Smooth muscle cell (in vitro differentiated cells): ENCODE measurements around the gene WHAMM. TPM values are rescaled to one million over a fixed set of nuclear protein-coding genes. Genes with fewer than 3 reads are reported as not detected.

ENCODE experiments used
- DNase-seq: peaks from one replicate; lab custom pipeline; 2025; ENCODE audit not compliant: unreplicated experiment; lab: John Stamatoyannopoulos, UW
- H2AFZ ChIP-seq: fragments of 200-600 bp; sonication (generic); 2 replicates; pipeline ENCODE4 v1.6.0; 2016; ENCODE audit warnings: antibody characterized with exemption, low read depth, mild to moderate bottlenecking
- H3F3A ChIP-seq: fragments of 200-600 bp; sonication (generic); 2 replicates; pipeline ENCODE4 v1.6.0; 2017; ENCODE audit warnings: antibody characterized with exemption, low read depth
- H3K27ac ChIP-seq: fragments of 200-600 bp; sonication (generic); 2 replicates; pipeline ENCODE4 v1.5.1; 2016; ENCODE audit warnings: low read depth, mild to moderate bottlenecking
- H3K27me3 ChIP-seq: fragments of 200-600 bp; sonication (generic); 2 replicates; pipeline ENCODE4 v1.6.1; 2016; ENCODE audit warnings: low read depth, mild to moderate bottlenecking
- H3K36me3 ChIP-seq: fragments of 200-600 bp; sonication (generic); 2 replicates; pipeline ENCODE4 v1.5.1; 2016; ENCODE audit warnings: low read depth
- H3K4me1 ChIP-seq: fragments of 200-600 bp; sonication (generic); 2 replicates; pipeline ENCODE4 v1.5.1; 2016; ENCODE audit warnings: low read depth
- H3K4me2 ChIP-seq: fragments of 200-600 bp; sonication (generic); 2 replicates; pipeline ENCODE4 v1.6.0; 2016; ENCODE audit warnings: mild to moderate bottlenecking
- H3K4me3 ChIP-seq: fragments of 200-600 bp; sonication (generic); 2 replicates; pipeline ENCODE4 v1.5.1; 2016; ENCODE audit warnings: mild to moderate bottlenecking
- H3K79me2 ChIP-seq: fragments of 200-600 bp; sonication (generic); 2 replicates; pipeline ENCODE4 v1.6.0; 2016; ENCODE audit warnings: low read depth, mild to moderate bottlenecking
- H3K9ac ChIP-seq: fragments of 200-600 bp; sonication (generic); 2 replicates; pipeline ENCODE4 v1.6.0; 2016; ENCODE audit warnings: low read depth
- H3K9me3 ChIP-seq: fragments of 200-600 bp; sonication (generic); replicated peaks from 2 replicates; pipeline ENCODE4 v1.5.1; 2016; ENCODE audit warnings: low read depth
- H4K20me1 ChIP-seq: fragments of 200-600 bp; sonication (generic); 2 replicates; pipeline ENCODE4 v1.6.0; 2016; ENCODE audit warnings: low read depth
- WGBS: methylation state at CpG from one replicate; pipeline ENCODE4 v1.1.7; 2016; ENCODE audit warnings: low lambda C conversion rate; 5-methylcytosine and 5-hydroxymethylcytosine counted together
- polyA plus RNA-seq: library from polyadenylated mRNA; unstranded; fragments of >200 nt; fragmentation: Nextera tagmentation; extraction: Ambion mirVana; gene quantifications from 2 replicates; pipeline ENCODE4 v1.2.1, GENCODE V29; 2016
- total RNA-seq: library from RNA; depleted of rRNA; stranded (reverse); fragments of >200 nt; gene quantifications from 2 replicates; pipeline ENCODE4 v1.2.3, GENCODE V29; 2014
- TF ChIP-seq, protein P1 (sequence below): fragments of 200-600 bp; sonication (generic); IDR thresholded peaks from 2 replicates; pipeline ENCODE4 v1.5.1; 2017; ENCODE audit warnings: borderline replicate concordance, mild to moderate bottlenecking, antibody characterized with exemption; ENCODE audit not compliant: insufficient read depth, poor library complexity, severe bottlenecking

The WHAMM gene
- total and polyA plus RNA-seq, 2 experiments from 2014 or later, result 2.2 to 4.1 TPM

DNA sequence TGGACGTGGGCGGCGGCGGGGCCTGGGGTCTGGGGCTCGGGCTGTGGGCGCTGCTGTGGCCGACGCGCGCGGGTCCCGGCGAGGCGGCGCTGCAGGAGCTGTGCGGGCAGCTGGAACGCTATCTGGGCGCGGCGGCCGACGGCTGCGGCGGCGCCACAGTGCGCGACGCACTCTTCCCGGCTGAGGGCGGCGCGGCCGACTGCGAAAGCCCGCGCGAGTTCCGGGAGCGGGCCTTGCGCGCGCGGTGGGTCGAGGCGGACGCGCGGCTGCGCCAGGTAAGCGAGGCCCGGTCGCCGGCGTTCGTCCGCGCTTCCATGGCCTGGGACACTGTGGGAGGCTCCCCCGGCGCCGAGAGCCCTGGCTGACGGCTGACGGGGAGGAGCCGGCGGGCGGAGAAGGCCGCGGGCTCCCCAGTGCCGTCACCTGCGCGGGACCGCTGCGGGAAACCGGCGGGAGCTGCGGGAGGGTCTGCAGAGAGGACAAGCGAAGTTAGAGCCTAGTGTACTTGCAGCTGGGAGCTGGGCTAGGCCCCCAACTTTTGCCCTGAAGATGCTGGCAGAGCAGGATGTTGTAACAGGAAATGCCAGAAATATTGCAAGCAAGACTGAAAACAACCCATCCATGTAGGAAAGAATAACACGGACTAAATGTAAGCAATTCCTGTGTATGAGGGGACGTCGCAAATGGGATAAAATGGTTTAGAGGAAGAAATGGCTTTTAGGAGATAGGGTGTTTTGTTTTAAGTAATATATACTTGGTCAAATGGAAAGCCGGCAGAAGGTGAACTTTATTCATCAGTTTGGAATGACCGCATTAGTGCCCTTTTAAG is 847 bp downstream of the WHAMM start:
- Histone ChIP-seq H4K20me1 (peaks cover 34% of the 10 kb centered on the region), H3K27me3 (no peaks in the 10 kb centered on the region), H3K9me3 (no peaks in the 10 kb centered on the region), H3K4me3 (peak overlapping the region; percentile 94), H3K4me2 (peak overlapping the region; percentile 93), H3K4me1 (peaks cover 14% of the 10 kb centered on the region), H3F3A (peaks cover 6% of the 10 kb centered on the region), H3K9ac (peak overlapping the region; percentile 97), H3K36me3 (peaks cover 5% of the 10 kb centered on the region), H3K79me2 (peaks cover 38% of the 10 kb centered on the region), H2AFZ (peak overlapping the region; percentile 56), H3K27ac (peak overlapping the region; percentile 99)
- 1% methylated on average over 78 of the region's 81 CpGs for WGBS
- DNase-seq, result no peak
- TF ChIP-seq, protein P1, sequence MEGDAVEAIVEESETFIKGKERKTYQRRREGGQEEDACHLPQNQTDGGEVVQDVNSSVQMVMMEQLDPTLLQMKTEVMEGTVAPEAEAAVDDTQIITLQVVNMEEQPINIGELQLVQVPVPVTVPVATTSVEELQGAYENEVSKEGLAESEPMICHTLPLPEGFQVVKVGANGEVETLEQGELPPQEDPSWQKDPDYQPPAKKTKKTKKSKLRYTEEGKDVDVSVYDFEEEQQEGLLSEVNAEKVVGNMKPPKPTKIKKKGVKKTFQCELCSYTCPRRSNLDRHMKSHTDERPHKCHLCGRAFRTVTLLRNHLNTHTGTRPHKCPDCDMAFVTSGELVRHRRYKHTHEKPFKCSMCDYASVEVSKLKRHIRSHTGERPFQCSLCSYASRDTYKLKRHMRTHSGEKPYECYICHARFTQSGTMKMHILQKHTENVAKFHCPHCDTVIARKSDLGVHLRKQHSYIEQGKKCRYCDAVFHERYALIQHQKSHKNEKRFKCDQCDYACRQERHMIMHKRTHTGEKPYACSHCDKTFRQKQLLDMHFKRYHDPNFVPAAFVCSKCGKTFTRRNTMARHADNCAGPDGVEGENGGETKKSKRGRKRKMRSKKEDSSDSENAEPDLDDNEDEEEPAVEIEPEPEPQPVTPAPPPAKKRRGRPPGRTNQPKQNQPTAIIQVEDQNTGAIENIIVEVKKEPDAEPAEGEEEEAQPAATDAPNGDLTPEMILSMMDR, result no peak

DNA sequence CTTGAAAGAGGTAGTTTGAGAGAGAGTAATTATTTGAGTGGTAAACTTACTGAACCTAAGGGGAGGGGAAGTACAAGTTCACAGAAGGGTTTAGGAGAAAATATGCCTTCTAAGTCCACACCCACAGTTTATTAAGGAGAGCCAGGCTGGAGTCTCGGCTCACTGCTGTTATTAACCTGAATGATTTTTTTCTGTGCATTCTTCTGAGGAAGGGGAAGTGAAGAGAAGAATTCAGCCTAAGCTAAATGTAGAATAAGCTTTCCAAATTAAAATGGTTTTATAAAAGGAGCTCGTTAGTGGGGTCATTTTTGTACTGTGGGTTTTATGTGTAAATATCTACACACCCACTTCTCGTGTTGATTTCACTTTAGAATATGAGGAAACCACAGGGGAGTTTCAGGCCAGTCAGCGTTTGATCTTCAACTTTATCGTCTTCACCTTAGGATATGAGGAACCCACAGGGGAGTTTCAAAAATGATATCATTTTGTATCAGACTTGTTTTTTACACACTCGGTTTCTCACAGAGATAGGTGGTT is 1.5 kb downstream of the WHAMM start:
- peak overlapping the region; percentile 56 for H2AFZ ChIP-seq
- peaks cover 40% of the 10 kb centered on the region for H3K79me2 ChIP-seq
- H3K4me3 ChIP-seq, result peak overlapping the region; percentile 94
- H3K27me3 ChIP-seq, result no peaks in the 10 kb centered on the region
- peak overlapping the region; percentile 99 for H3K27ac ChIP-seq
- peak overlapping the region; percentile 97 for H3K9ac ChIP-seq
- TF ChIP-seq, protein P1, result no peak
- DNase-seq, result no peak
- peaks cover 41% of the 10 kb centered on the region for H4K20me1 ChIP-seq
- H3K4me1 ChIP-seq, result peaks cover 14% of the 10 kb centered on the region
- peak overlapping the region; percentile 93 for H3K4me2 ChIP-seq
- H3K36me3 ChIP-seq, result peaks cover 10% of the 10 kb centered on the region
- H3K9me3 ChIP-seq, result no peaks in the 10 kb centered on the region
- H3F3A ChIP-seq, result peaks cover 6% of the 10 kb centered on the region
- WGBS, result 19% methylated on average over 6 of the region's 6 CpGs

DNA sequence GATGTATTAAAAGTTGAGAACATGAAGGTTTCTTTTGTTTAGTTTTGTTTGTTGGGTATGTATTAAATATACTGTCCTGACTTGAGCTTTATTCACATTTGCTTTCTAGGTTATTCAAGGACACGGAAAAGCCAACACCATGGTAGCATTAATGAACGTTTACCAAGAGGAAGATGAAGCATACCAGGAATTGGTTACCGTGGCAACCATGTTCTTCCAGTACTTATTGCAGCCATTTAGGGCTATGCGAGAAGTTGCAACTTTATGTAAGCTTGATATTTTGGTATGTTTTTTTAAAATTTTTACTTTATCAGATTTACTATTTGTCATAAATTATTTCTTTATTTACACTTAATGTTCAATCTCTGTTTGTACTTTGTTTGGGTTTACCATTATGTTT is 3.6 kb downstream of the WHAMM start:
- Histone ChIP-seq H4K20me1 (peaks cover 48% of the 10 kb centered on the region), H3K79me2 (peaks cover 44% of the 10 kb centered on the region), H3K4me2 (no peak overlapping the region), H3K9ac (no peak overlapping the region), H3K27ac (no peak overlapping the region), H3K4me3 (no peak overlapping the region), H3K9me3 (no peaks in the 10 kb centered on the region), H3F3A (peaks cover 6% of the 10 kb centered on the region), H3K4me1 (peaks cover 14% of the 10 kb centered on the region), H3K27me3 (no peaks in the 10 kb centered on the region), H3K36me3 (peaks cover 20% of the 10 kb centered on the region), H2AFZ (no peak overlapping the region)
- TF ChIP-seq, protein P1, result no peak
- 95% methylated on average over 4 of the region's 4 CpGs for WGBS
- no peak for DNase-seq
